ENCODE data around the gene GKAP1. TPM values are rescaled to one million over a fixed set of nuclear protein-coding genes. Genes with fewer than 3 reads are reported as not detected.
"Not testable (repeated sequence)": the region's sequence is repeated elsewhere in the genome, so short reads cannot be mapped to it uniquely, and the experiment has no call there.

Gene GKAP1
- total RNA-seq, 1 donor from 2014 or later: 33.4 TPM

DNA sequence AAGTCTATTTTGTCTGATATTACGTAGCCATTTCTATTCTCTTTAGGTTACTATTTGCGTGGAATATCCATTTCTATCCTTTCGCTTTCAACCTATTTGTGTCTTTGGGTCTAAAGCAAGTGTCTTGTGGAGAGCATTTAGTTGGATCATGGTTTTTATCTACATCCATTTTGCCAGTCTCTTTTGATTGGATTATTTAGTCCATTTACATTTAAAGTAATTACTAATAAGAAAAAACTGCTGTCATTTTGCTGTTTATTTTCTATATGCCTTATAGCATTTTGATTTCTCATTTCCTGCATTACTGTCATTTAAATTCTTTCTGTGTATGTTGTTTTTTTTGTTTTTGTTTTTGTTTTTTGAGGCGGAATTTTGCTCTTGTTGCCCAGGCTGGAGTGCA, 83.8 kb downstream of the GKAP1 start:
- Histone ChIP-seq H3K9me3 (ENCODE audit: low read depth) (no peaks in the 10 kb centered on the region), H3K36me3 (no peaks in the 10 kb centered on the region), H3K27ac (no peak overlapping the region), H3K4me3 (no peak overlapping the region), H3K4me2 (no peak overlapping the region), H3K9ac (no peak overlapping the region), H4K20me1 (ENCODE audit: low read depth) (no peaks in the 10 kb centered on the region), H3K27me3 (no peaks in the 10 kb centered on the region), H3F3A (ENCODE audit: low read depth) (no peaks in the 10 kb centered on the region), H3K4me1 (no peaks in the 10 kb centered on the region), H3K79me2 (ENCODE audit: low read depth) (no peaks in the 10 kb centered on the region), H2AFZ (replicated peaks) (no peak overlapping the region)
- Mint-ChIP-seq H3K27ac (no peak overlapping the region), H3K27me3 (ENCODE audit: insufficient read depth, low read depth) (no peaks in the 10 kb centered on the region), H3K36me3 (peaks cover 6% of the 10 kb centered on the region), H3K4me1 (no peaks in the 10 kb centered on the region), H3K9me3 (peaks cover 7% of the 10 kb centered on the region), H3K4me3 (no peak overlapping the region)
- DNase-seq (ENCODE audit: low spot score): no peak
- no peak for TF ChIP-seq EZH2phosphoT487 (IDR thresholded peaks at IDR 0.05)

GRCh38 chr9:83728591-83729368, 88.8 kb downstream of the GKAP1 start:
- H3K9ac ChIP-seq; H3K9me3 ChIP-seq (ENCODE audit: low read depth); H3K36me3 Mint-ChIP-seq; H3K4me3 Mint-ChIP-seq; H3K4me3 ChIP-seq; H3K4me1 Mint-ChIP-seq; DNase-seq (ENCODE audit: low spot score); H3K27ac ChIP-seq; H3K27me3 Mint-ChIP-seq (ENCODE audit: insufficient read depth, low read depth); H3K36me3 ChIP-seq; H2AFZ ChIP-seq (replicated peaks); H3F3A ChIP-seq (ENCODE audit: low read depth); H3K27ac Mint-ChIP-seq; H4K20me1 ChIP-seq (ENCODE audit: low read depth); H3K4me1 ChIP-seq; H3K9me3 Mint-ChIP-seq; H3K4me2 ChIP-seq; H3K79me2 ChIP-seq (ENCODE audit: low read depth); H3K27me3 ChIP-seq: not testable (repeated sequence)

DNA sequence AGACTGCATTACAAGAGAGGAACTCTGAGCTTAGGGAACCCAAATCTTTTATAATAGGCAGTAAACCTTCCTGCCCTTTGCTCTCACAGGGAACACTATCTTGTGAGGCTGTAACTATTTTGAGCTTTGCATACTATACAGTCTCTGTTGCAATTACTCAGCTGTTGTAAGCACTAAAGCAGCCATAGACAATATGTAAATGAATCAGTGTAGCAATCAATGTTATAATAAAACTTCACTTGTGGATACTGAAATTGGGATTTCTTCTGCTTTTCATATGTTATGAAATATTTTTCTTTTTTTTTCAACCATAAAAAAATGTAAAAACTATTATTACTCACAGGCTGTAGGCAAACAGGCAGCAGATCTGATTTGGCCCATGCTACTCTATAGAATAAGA, 93.1 kb downstream of the GKAP1 start:
- Histone ChIP-seq H4K20me1 (ENCODE audit: low read depth) (no peaks in the 10 kb centered on the region), H3K9me3 (ENCODE audit: low read depth) (no peaks in the 10 kb centered on the region), H3K27ac (no peak overlapping the region), H3K4me1 (no peaks in the 10 kb centered on the region), H3K4me3 (no peak overlapping the region), H3K4me2 (no peak overlapping the region), H2AFZ (replicated peaks) (no peak overlapping the region), H3F3A (ENCODE audit: low read depth) (no peaks in the 10 kb centered on the region), H3K9ac (no peak overlapping the region), H3K27me3 (no peaks in the 10 kb centered on the region), H3K79me2 (ENCODE audit: low read depth) (no peaks in the 10 kb centered on the region), H3K36me3 (no peaks in the 10 kb centered on the region)
- no peaks in the 10 kb centered on the region for H3K9me3 Mint-ChIP-seq
- no peak overlapping the region for H3K27ac Mint-ChIP-seq
- TF ChIP-seq EZH2phosphoT487 (IDR thresholded peaks at IDR 0.05) (no peak), EZH2 (IDR thresholded peaks at IDR 0.05) (no peak), CTCF (IDR thresholded peaks at IDR 0.05) (no peak)
- no peaks in the 10 kb centered on the region for H3K27me3 Mint-ChIP-seq (ENCODE audit: insufficient read depth, low read depth)
- DNase-seq (ENCODE audit: low spot score): no peak
- no peak overlapping the region for H3K4me3 Mint-ChIP-seq
- H3K4me1 Mint-ChIP-seq: no peaks in the 10 kb centered on the region
- H3K36me3 Mint-ChIP-seq: no peaks in the 10 kb centered on the region

DNA sequence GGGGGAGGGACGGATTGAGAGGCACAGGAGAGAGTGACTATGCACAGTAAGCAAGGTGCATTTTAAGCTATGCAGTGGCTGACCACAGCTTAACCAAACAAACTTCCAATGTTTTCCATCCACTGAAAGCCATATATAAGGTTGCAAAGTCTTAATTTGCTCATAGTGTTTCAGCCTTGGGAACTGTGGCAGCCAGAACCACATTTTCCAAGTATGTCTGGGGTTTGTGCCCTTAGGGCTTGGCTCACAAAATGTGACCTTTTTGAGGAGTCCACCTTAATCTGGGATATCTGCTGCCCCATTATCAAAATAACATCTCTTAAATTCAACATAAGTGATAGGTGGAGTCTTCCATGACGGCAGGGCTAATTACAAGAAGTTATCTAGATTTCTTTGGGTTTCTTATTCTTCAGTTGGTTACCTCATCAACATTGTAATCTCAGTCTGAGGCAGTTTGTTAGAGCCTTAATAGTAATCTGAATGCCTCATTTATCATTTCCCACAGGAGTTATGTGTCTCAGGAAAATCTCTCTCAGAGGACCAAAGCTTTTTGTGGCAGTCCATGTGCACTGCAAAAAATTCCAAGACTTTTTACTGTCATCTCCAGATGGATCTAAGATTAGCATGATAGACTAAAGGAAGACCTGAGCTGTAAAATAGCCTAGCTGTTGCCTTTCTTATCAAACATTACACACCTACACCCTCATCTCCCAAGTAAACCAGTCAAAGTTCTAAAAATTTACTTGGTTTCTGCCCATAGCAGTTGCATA, 94.7 kb downstream of the GKAP1 start:
- H3K27me3 ChIP-seq: no peaks in the 10 kb centered on the region
- H2AFZ ChIP-seq (replicated peaks): no peak overlapping the region
- no peak overlapping the region for H3K27ac ChIP-seq
- no peaks in the 10 kb centered on the region for H3F3A ChIP-seq (ENCODE audit: low read depth)
- H3K4me2 ChIP-seq: no peak overlapping the region
- no peak for DNase-seq (ENCODE audit: low spot score)
- no peaks in the 10 kb centered on the region for H4K20me1 ChIP-seq (ENCODE audit: low read depth)
- H3K4me3 ChIP-seq: no peak overlapping the region
- no peaks in the 10 kb centered on the region for H3K36me3 Mint-ChIP-seq
- no peaks in the 10 kb centered on the region for H3K4me1 ChIP-seq
- no peaks in the 10 kb centered on the region for H3K9me3 ChIP-seq (ENCODE audit: low read depth)
- H3K27ac Mint-ChIP-seq: no peak overlapping the region
- TF ChIP-seq EZH2phosphoT487 (IDR thresholded peaks at IDR 0.05): no peak
- no peak for TF ChIP-seq EZH2 (IDR thresholded peaks at IDR 0.05)
- no peak for TF ChIP-seq CTCF (IDR thresholded peaks at IDR 0.05)
- no peaks in the 10 kb centered on the region for H3K4me1 Mint-ChIP-seq
- no peaks in the 10 kb centered on the region for H3K9me3 Mint-ChIP-seq
- no peak overlapping the region for H3K9ac ChIP-seq
- H3K36me3 ChIP-seq: no peaks in the 10 kb centered on the region
- no peaks in the 10 kb centered on the region for H3K79me2 ChIP-seq (ENCODE audit: low read depth)
- H3K4me3 Mint-ChIP-seq: no peak overlapping the region
- H3K27me3 Mint-ChIP-seq (ENCODE audit: insufficient read depth, low read depth): no peaks in the 10 kb centered on the region
